HG02870 (cell line): Measurements from ENCODE around the gene PIK3AP1.
"Not testable (repeated sequence)": the region's sequence is repeated elsewhere in the genome, so short reads cannot be mapped to it uniquely, and the experiment has no call there.

Experiments used
- ATAC-seq: cut with Tn5 transposase; IDR thresholded peaks from one replicate; pipeline ENCODE4 v1.9.1; 2021; ENCODE audit warnings: mild to moderate bottlenecking, moderate library complexity; ENCODE audit not compliant: unreplicated experiment

PIK3AP1 gene, protein sequence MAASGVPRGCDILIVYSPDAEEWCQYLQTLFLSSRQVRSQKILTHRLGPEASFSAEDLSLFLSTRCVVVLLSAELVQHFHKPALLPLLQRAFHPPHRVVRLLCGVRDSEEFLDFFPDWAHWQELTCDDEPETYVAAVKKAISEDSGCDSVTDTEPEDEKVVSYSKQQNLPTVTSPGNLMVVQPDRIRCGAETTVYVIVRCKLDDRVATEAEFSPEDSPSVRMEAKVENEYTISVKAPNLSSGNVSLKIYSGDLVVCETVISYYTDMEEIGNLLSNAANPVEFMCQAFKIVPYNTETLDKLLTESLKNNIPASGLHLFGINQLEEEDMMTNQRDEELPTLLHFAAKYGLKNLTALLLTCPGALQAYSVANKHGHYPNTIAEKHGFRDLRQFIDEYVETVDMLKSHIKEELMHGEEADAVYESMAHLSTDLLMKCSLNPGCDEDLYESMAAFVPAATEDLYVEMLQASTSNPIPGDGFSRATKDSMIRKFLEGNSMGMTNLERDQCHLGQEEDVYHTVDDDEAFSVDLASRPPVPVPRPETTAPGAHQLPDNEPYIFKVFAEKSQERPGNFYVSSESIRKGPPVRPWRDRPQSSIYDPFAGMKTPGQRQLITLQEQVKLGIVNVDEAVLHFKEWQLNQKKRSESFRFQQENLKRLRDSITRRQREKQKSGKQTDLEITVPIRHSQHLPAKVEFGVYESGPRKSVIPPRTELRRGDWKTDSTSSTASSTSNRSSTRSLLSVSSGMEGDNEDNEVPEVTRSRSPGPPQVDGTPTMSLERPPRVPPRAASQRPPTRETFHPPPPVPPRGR

DNA sequence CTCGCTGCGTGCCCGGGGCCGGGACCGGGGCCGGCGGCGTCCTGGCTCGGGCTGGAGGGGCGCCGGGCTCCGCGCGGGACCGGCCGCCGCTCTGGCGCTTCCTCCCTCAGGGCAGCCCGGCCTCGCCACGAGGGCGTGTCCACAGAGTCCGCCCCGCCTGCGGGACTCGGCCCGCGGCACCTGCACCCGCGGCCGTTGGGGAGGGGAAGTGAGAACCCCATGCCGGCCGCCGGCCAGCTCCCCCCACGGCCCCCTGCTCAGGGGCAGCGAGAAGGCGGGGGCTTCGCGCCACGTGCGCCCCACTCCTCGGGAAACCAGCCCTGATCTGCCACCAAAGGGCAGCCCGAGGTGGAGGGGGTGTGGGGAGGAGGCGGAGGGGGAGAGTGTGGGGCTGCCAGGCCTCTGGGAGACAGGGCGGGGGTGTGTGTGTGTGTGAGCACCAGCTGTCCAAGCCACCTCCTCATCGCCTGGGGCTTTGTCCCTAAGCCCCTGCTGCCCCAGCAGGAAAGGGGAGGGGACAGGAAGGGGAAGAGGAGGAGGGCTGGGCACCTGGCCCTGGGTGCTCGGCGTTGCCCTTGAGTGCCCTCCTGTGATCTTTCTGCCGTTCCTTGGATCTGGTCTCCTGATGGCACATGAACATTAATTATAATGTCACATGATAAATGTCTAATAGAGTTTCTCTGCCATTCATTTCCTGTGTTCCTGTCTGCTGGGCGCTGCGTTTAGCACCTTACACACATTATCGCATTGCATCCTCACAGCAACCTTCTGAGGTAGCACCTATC is at the start of gene PIK3AP1:
PIK3AP1 (minus strand) TSS at position 93 of the 785 bp plus-strand sequence. CDS start 120 bp downstream, outside the sequence.
- peak; percentile 54 for ATAC-seq

DNA sequence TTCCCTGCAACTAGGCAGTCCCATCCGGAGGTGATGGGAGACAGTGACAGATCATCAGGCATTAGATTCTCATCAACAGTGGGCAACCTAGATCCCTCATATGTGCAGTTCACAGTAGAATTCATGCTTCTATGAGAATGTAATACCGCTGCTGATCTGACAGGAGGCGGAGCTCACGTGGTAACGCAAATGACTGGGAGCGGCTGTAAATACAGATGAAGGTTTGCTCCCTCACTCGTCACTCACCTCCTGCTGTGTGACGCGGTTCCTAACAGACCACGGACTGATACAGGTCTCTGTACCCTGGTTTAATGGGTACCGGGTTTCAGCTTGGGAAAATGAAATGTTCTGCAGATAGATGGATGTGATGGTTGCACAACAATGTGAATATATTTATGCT is 47.8 kb upstream of the PIK3AP1 start:
- no peak for ATAC-seq

DNA sequence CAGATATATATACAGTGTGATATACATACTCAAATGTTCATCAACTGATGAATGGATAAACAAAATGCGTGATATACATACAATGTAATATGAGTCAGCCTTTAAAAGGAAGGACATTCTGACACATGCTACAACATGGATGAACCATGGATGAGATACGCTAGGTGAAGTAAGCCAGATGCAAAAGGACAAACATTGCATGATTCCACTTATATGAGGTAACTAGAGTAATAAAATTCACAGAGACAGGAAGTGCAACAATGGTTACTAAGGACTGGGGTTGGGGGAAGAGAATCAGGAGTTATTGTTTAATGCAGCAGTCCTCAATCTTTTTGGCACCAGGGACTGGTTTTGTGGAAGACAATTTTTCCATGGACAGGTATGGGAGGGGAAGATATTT is 47.3 kb upstream of the PIK3AP1 start:
- ATAC-seq, result no peak

DNA sequence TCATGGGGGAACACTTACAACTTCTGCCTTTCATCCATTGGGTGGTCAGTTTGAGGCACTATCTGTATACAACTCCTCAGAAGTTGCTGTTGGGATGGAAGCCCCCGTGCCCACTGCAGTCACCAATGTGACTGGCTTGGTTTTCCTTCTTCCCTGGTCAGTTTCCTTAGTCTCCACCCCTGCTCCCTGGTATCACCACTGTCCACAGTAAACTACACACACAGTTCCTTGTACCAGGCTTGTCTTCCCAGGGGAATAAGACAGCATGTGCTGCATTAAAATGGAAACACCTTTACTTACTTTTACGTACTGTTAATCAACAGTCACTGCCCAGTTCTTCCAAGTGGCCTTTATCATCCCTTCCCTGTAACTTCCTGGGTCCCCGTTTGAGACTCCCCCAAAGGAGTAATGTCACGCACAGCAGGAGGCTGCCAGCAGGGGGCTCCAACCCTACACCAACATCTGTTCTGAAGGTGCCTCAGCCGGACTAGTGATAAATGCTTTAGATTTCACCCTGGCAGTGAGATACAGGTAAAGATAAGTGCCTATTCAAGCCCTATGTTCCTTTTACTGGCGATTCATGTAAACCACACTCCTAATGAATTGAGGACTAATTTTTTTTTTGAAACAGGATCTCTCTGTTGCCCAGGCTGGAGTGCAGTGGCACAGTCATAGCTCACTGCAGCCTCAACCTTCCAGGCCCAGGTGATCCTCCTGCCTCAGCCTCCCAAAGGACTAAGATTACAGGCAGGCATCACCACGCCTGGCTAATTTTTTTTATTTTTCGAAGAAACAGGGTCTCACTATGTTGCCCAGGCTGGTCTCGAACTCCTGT is 45.3 kb upstream of the PIK3AP1 start:
- ATAC-seq, result peak; percentile 50

DNA sequence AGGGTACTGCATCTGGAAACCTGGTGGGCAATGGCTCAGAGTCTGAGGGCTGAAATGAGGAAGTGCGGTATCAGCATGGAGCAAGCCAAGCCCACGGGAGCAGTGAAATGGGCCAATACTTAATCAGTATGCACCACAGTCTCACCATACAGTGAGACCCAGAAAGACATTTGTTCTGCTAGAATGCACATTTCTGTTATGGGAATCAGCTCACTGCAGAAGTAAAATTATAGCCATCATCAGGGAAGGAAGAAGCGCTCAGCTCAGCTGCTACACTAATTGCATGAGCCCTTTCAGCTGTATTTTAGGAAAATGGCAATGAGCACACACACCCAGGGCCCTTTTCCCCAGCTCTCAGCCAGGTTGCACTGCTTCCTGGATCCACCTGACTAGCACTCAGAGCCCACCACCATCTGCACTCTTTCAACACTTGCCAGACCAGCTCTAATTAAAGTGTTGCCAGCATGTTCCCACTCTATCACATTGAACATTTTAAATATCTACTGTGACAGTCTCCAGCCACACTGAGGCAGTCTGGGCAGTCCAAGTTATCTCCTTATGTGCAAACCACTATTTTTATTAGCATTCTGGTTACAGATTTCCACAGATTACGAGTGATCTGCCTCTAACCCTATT is 44.2 kb upstream of the PIK3AP1 start:
- no peak for ATAC-seq

DNA sequence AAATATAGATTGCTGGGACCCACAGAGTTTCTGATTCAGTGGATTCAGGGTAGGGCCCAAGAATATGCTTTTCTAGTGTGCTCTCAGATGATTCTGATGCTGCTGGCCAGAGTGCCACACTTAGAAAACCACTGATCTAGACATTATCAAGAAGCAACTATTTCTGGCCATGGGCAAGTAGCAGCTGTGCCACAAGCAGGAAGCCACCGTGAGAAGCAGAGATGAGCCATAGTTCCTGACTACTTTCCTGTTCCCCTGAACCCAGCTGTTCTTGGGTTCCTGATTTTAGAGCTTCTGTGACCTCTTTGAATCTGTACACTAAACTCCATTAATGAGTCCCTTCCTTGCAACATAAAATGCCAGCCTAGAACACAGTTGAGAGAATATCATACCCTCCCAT is 38.1 kb upstream of the PIK3AP1 start:
- ATAC-seq, result no peak

DNA sequence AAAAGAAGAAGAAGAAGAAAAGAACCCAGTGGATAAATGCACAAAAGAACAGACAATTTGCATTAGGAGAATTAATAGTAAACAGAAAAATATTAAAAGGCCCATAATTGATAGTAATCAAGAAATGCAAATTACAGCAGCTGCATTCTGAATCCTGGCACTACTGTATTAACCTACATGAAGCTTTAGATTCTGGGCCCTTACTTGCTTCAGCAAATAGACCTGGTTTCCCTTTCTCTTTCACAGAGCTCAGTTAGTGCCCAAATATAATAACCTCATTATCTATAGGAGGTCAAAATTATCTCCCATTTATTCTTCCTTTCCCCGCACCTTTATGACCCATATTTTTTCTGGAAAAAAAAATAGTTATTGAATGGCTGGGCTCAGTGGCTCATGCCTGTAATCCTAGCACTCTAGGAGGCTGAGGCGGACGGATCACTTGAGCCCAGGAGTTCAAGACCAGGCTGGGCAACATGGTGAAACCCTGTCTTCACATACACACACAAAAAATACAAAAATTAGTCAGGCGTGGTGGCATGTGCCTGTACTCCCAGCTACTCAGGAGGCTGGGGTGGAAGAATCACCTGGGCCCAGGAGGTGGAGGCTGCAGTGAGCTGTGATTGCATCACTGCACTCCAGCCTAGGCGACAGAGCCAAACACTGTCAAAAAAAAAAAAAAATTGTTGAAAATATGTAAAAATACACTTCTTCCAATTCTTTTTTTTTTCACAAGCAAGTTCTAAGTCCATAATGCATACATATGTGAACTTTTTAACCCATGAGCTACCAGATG is 36.0 kb upstream of the PIK3AP1 start:
- ATAC-seq, result no peak

DNA sequence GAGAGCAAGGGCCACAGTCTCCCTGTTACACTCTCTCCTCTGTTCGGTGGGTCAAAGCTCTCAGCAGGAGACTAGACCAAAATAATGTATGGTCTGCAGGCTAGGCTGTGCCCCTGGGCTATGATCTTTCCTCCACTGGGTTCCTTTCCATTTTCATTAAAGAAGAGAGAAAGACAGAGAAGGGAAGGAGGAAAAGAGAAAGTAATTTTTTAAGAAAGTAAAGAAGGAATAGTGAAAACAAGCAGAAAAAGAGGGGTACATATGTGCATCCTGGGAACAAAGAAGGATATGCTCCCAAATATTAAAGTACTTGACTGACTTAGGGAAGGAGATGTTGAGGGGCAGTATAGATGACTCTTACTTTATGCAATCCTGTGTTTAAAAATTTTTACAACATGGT is 33.6 kb upstream of the PIK3AP1 start:
- ATAC-seq, result no peak

DNA sequence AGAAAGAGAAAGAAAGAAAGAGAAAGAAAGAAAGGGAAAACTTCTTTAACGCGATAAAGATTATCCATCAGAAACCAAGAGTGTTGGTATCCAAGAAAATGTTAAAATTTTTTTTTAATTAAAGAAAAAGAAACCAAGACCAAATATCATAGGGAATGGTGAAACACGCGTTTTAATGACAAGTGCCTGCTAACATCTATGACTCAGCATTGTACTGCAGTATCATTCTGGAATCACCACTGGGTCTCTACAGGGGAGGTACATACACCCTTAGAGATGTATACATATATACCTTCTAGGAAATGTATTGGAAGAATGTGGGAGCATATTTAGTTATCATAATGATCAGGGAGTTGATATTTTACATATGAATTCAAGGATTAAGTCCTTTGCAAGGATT is 32.1 kb upstream of the PIK3AP1 start:
- ATAC-seq, result no peak

DNA sequence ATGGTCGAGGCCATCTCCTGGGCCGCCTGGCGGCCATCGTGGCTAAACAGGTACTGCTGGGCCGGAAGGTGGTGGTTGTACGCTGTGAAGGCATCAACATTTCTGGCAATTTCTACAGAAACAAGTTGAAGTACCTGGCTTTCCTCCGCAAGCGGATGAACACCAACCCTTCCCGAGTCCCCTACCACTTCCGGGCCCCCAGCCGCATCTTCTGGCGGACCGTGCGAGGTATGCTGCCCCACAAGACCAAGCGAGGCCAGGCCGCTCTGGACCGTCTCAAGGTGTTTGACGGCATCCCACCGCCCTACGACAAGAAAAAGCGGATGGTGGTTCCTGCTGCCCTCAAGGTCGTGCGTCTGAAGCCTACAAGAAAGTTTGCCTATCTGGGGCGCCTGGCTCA is 30.0 kb upstream of the PIK3AP1 start:
- not testable (repeated sequence) for ATAC-seq

DNA sequence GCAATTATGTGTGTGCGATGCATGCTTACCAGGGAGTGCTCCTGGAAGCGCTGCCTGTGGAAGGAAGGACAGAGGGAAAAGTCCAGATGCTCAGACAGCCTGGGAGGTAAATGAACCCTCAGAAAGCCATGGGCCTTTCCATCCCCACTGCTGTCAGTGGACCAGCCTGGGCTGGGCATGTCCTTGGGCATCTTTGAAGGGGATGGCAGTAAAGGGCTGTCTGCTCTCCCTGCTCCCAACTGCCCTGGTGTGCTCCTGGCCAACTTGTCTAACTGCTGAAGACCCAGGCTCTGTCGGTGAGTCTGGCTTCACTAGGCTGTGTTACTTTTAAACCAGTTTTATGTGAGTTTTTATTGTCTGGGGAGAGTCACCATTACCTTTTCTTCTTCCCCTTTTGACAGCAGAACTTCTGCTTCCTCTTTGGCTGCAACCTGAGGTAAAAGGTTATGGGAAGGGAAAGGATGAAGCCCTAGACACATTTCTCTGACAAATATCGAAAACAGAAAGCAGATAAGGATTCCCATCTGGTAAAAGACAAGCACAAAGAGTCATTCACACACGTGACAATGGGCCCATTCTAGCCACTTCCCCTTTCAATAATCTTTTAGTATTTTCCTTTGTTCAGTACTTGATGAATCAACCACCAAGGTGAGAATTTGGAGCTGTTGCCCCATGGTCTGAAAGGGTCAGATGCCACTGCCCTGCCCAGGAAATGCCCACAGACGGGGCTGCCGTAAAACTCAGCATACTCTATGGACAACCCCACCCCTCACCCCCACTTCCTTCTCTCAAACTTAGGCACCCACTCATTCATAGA is 27.6 kb upstream of the PIK3AP1 start:
- ATAC-seq, result peak; percentile 90

DNA sequence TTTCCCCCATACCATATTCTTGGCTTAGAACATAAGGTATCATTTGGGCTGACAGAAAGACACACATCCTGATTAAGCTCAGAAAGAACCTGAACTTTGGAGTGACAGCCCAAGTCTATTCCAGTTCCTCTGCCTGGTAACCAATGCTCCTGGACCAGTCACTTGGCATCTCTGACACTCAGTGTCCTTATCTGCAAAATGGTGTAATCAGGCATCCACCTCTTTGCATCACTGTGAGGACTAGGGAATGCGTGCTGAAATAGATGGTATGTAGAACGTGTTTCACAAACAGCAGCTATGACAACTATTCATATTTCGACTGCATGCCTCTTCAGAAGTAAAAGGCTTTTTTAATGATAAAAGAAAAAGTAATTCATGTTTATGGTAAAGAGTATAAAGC is 26.2 kb upstream of the PIK3AP1 start:
- no peak for ATAC-seq

DNA sequence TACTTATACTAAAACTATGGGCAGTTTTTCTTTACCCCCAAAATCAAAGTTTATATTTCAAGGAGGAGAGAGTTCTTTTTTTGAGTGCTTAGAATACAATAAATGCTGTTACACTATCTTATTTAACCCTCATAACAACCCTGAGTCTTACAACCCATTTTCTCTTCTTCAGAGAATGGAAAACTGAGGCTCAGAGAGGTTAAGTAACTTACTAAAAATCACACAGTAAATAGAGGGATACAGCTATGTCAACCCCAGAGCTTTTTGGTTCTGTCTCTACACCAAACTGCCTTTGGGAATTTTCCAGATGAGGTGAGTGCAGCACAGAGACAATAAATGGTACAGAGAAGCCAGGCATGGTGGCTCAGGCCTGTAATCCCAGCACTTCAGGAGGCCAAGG is 25.6 kb upstream of the PIK3AP1 start:
- ATAC-seq, result no peak

DNA sequence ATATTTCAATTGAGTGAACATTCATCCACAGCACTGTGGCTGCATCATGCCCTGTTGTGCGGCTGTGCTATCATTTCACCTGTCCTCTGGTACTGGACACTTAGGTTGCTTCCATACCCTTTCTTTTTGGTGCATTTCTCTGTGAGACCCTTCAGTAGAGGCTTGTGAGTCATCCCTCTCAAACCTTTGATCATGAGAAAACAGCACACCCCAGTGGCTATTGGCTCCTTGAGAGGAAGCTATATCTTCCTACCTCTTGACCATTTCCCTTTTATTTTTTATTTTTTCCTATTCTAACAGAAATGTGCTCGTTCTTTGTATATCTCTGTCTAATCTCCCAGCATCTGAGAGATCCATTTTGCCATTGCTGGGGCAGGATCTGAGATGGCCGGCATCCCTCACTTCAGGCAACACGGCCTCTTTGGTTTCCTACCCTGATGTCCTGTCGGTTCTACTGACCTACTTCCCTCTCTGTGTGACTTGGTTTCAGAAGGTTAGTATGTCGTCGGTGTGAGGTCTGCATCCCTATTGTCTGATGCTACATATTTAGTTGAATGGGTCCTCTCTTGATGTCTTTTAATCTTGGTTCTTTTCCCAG is 23.8 kb upstream of the PIK3AP1 start:
- no peak for ATAC-seq

DNA sequence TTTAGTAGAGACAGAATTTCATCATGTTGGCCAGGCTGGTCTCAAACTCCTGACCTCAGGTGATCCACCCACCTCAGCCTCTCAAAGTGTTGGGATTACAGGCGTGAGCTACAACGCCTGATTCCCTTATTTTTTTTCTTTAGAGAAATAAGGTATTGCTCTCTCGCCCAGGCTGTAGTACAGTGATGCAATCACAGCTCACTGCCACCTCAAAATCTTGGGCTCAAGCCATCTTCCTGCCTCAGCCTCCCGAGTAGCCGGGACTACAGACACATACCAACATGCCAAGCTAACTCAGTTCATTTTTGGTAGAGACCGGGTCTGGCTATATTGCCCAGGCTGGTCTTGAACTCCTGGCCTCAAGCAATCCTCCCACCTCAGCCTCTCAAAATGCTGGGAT is 21.2 kb upstream of the PIK3AP1 start:
- ATAC-seq, result not testable (repeated sequence)

DNA sequence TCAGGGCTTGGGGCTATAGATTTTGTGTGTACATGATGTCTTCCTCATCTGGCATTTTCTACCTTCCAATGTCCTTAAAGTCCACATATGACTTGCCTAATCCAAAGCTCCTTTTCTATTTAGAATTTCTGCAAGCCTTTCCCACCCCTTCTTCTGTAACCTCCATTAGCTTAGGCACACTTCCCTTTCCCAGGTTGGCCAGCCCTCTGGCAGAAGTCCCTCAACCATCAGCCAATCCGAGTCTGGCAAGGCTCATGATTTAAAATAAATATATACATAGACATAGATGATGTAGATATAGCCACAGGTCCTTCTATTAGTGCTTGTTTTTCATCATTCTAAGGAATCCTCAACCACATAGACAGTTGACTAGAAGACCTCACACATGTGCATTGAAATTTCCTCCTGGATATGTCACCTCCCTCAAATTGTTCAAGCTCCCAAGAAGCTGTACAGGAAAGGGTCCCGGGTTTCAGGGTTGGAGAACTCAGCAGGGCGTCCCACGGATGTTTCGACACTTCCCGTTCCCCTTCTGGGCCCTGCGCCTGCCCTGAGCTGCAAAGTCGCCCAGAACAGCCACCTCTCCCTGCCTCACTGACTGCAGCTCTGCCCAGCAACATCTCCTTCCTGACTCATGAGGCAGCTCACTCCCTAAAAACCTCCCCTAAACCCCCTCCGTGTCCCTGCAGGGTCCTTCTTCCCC is 20.4 kb upstream of the PIK3AP1 start:
- ATAC-seq, result no peak

DNA sequence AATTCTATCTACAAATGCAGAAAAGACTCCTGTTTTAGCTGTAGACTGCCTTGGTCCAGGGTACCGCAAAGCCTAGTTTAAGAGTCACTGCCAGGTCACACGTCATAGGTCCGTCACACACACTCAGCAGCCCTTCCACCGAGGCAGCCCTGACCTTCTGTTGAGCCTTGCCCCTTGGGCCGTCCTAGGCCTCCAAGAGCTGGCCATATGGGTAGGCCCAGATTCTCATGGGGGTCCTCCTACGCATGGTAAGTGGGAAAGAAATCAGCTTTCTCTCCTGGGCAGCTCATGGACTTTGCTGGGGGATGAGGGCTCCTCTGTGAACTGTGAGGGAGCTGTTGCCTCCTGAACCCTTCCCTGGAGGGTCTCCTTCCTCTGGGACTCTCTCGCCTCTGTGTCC is 19.8 kb upstream of the PIK3AP1 start:
- no peak for ATAC-seq
